Measurements from ENCODE around the gene CACNA1H.
"Not testable (repeated sequence)": the region's sequence is repeated elsewhere in the genome, so short reads cannot be mapped to it uniquely, and the experiment has no call there.

The CACNA1H gene

GRCh38 chr16:1185460-1186207, 32.7 kb downstream of the CACNA1H start:
- FAIRE-seq; DNase-seq (ENCODE audit: insufficient read length, low spot score): not testable (repeated sequence)

- DNase-seq (ENCODE audit: insufficient read length, low spot score), result peak; percentile 73
- FAIRE-seq, result no peak
Measured at GRCh38 chr16:1188432-1189189, 35.7 kb downstream of the CACNA1H start.

- FAIRE-seq (no peak), DNase-seq (ENCODE audit: insufficient read length, low spot score) (no peak)
Measured at GRCh38 chr16:1189455-1189854, 36.5 kb downstream of the CACNA1H start.

GRCh38 chr16:1190789-1191188, 37.9 kb downstream of the CACNA1H start:
- not testable (repeated sequence) for DNase-seq (ENCODE audit: insufficient read length, low spot score)

DNA sequence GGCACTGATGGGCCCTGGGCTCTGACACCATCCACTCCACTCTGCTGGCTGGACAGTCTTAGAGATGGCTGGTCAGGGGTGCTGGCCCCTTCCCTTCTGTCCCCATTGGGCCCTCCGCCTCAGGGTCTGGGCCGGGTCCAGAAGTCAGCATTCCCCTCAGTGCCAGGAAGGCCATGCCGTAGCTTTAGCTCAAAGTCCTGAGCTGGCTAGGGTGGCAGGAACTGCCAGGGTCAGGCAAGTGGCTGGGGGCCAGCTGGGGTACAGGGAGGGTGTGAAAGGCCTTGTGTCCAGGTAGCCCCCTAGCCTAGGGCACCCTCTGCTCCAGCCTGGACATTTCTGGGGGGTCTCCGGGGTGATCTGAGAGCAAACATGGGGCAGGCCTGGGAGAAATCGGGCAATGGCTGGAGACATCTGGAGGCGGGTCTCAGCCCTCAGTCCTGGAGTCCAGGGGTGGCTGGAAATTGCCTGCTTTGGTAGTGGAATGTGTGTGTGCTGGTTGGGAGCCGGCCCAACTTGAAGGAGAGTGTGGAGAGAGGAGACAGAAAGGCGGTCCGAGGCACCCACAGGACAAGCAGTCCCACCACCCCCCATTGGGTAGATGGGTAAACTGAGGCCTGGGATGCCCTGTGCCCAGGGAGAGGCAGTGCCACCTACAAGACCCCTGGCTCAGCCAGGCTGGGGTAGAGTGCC, 39.6 kb downstream of the CACNA1H start:
- no peak for FAIRE-seq
- no peak for DNase-seq (ENCODE audit: insufficient read length, low spot score)

More at GRCh38 chr16:1190789-1191188, 37.9 kb downstream of the CACNA1H start:
- FAIRE-seq, result not testable (repeated sequence)

GRCh38 chr16:1193143-1193824, 40.4 kb downstream of the CACNA1H start:
- no peak for FAIRE-seq
- DNase-seq (ENCODE audit: insufficient read length, low spot score), result no peak

- FAIRE-seq (no peak), DNase-seq (ENCODE audit: insufficient read length, low spot score) (no peak)
Measured at GRCh38 chr16:1193825-1194581, 41.1 kb downstream of the CACNA1H start.

DNA sequence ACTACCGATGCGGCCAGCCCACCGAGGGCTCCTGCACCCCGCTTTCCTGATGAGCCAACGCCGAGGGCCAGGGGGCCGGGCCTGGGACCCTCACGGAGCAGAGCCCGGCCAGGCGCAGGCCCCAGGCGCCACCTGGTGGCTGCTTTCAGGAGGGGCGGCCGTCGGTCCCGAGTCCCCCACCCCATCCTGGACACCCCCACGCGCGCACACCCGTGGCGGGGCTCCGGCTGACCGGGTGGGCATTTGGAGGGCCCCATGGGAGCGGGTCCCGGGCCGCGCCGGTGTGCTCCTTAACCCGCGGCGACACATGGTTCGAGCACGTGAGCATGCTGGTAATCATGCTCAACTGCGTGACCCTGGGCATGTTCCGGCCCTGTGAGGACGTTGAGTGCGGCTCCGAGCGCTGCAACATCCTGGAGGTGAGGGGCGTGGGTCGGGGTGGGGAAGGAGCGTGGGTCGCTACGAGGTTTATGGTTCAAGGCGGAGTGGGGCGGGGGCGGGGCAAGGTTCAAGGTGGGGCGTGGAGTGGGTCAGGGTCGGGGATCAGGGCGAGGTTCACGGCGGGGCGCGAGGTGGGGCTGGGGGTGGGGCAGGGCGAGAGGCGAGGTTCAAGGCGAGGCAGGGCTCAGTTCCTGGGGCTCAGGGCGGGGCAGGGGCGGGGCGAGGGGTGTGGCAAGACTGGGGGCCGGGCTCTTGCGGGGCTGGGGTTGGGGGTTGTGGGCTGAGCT, 41.9 kb downstream of the CACNA1H start:
- no peak for DNase-seq (ENCODE audit: insufficient read length, low spot score)
- no peak for FAIRE-seq

GRCh38 chr16:1195393-1195666, 42.4 kb downstream of the CACNA1H start:
- DNase-seq (ENCODE audit: insufficient read length, low spot score) (no peak), FAIRE-seq (no peak)

DNA sequence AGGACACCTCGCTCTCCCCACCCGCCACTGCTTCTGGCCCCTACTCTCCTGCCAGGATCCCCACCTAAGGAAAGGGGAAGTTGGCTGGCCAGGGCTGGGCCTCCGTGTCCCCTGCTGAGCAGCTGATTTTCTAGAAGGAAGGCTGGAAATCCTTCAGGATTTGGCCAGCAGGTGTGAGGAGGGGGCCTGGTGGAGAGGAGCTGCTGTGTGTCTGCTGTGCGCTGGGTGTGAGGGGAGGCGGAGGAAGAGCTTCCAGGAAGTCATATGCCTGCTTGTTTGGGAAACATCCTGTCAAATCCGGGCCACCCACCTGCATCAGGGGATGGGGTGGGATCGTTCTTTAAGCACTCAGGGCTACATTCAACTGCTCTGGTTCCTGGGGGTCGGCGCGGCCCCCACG, 43.6 kb downstream of the CACNA1H start:
- no peak for DNase-seq (ENCODE audit: insufficient read length, low spot score)
- FAIRE-seq, result no peak

DNA sequence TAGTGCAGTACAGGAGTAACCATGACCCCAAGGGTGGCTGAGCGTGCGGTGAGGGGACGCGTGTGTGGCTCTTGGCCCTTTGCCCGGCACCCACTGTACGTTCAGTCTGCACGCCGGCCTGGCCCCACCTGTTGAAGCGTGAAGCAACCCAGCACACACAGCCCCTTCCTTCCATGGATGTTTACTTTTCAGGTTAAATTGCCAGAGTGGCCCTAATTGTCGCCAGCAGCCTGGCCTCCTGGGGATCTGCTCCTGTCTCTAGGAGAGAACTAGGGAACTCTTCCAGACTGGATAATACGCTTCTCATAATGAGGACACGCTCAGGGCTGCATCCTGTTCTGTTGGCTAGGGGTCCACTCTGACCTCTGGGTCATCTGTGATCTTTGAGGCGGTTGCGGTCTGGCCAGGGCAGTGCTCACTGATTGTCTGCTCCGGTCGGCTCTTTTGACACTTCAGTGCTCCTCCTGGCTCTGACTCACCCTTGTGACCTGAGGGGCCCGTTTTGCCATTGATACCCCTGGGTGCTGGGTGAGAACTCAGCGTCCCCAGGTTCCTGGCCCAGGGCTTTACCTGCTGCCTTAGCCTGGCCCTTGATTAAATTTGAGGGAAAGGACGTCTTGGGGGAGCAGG, 44.4 kb downstream of the CACNA1H start:
- DNase-seq (ENCODE audit: insufficient read length, low spot score), result no peak
- no peak for FAIRE-seq

- no peak for FAIRE-seq
- no peak for DNase-seq (ENCODE audit: insufficient read length, low spot score)
Measured at GRCh38 chr16:1198194-1198593, 45.3 kb downstream of the CACNA1H start.

- not testable (repeated sequence) for FAIRE-seq; DNase-seq (ENCODE audit: insufficient read length, low spot score)
Measured at GRCh38 chr16:1198671-1199346, 45.9 kb downstream of the CACNA1H start.

DNA sequence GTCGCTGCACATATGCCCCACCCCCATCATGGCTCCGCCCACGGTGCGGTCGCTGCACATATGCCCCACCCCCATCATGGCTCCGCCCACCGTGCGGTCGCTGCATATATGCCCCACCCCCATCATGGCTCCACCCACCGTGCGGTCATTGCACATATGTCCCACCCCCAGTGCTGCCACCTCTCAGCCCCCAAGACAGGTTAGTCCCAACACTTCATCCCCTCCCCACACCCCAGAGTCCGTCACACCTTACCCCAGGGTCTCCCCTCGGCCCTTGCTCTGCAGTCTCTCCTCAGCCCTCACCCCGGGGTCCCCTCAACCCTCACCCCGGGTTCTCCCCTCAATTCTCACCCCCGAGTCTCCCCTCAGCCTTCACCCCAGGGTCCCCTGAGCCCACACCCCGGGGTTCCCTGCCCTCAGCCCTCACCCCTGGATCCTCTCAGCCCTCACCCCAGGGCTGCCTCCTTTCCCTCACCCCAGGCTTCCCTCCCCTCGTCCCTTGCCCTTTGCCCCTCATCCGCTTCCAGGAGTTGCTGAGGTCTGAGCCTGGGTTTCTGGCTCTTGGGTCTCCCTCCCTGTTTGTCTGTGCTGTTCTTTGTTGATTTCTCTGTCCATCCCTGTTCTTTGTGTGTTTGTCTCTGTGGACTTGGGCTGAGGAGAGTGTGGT, 46.6 kb downstream of the CACNA1H start:
- FAIRE-seq, result no peak
- no peak for DNase-seq (ENCODE audit: insufficient read length, low spot score)

DNA sequence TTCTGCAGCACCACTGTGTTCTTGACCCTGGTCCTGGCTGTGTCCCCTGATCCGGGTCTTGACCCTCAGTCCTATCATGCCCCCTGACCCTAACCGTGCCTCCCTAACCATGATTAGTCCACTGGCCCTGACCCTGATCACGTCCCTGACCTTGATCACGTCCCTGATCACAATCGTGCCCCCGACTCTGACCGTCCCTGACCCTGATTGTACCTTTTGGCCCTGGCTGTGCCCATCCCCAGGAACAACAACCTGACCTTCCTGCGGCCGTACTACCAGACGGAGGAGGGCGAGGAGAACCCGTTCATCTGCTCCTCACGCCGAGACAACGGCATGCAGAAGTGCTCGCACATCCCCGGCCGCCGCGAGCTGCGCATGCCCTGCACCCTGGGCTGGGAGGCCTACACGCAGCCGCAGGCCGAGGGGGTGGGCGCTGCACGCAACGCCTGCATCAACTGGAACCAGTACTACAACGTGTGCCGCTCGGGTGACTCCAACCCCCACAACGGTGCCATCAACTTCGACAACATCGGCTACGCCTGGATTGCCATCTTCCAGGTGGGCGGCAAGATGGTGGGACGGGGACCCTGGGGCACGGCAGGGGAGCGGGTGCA, 47.2 kb downstream of the CACNA1H start:
- DNase-seq (ENCODE audit: insufficient read length, low spot score), result no peak
- FAIRE-seq, result no peak

- FAIRE-seq, result no peak
Measured at GRCh38 chr16:1201444-1201843, 48.5 kb downstream of the CACNA1H start.

GRCh38 chr16:1202274-1202673, 49.4 kb downstream of the CACNA1H start:
- no peak for FAIRE-seq

More at GRCh38 chr16:1201444-1201843, 48.5 kb downstream of the CACNA1H start:
- no peak for DNase-seq (ENCODE audit: insufficient read length, low spot score)

GRCh38 chr16:1204933-1205332, 52.0 kb downstream of the CACNA1H start:
- FAIRE-seq (no peak), DNase-seq (ENCODE audit: insufficient read length, low spot score) (no peak)

More at GRCh38 chr16:1202274-1202673, 49.4 kb downstream of the CACNA1H start:
- no peak for DNase-seq (ENCODE audit: insufficient read length, low spot score)
